Stimulated activated CD8-positive, alpha-beta memory T cell treated with anti-CD3 and anti-CD28 coated beads, Interleukin-4, amount 100 ng/mL, for 48 hours (primary cell): ENCODE measurements around the gene PDSS2.
"Not testable (repeated sequence)": the region's sequence is repeated elsewhere in the genome, so short reads cannot be mapped to it uniquely, and the experiment has no call there.

Experiments
- DNase-seq: peaks from one replicate; pipeline ENCODE4 v3.0.0-alpha.2; 2020

PDSS2 gene

DNA sequence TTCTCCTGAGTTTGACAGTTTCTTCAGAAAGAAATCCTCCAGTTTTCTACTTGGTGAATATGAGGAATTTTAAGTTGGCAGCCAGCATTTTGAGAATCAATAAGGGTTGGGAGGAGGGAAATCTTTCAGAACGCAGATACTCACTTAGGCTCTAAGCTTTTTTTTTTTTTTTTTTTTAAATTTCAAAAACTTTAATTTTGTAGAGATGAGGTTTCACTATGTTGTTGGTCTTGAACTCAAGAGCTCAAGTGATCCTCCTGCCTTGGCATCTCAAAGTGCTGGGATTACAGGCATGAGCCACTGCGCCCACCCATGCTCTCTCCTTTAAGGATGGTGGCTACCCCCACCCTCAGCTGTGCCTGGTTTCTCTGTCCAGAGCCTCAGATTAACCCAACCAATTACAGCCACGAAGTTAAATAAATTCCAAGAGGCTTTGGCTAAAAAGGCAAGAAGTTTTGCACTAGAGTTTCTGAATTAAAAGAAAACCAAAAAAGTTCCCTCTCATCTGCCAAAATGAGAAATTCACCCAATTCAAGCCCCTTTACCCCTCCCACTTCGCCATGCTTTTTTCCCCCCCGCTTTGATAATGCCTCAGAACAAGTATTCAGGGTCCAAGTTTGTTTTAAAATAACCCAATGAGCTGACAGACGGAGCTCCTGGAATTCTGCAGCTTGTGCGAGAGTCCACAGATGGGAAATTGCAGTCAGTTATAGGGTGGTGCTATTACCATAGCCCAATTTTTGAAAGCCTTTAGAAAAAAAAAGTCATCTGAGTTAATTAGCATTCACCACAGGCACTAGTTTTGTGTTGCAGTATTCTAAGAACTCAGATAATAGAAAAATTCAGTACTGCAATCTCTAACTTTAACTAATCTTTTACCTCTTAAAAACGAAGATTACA lies 249.7 kb downstream of the PDSS2 start:
- no peak for DNase-seq

DNA sequence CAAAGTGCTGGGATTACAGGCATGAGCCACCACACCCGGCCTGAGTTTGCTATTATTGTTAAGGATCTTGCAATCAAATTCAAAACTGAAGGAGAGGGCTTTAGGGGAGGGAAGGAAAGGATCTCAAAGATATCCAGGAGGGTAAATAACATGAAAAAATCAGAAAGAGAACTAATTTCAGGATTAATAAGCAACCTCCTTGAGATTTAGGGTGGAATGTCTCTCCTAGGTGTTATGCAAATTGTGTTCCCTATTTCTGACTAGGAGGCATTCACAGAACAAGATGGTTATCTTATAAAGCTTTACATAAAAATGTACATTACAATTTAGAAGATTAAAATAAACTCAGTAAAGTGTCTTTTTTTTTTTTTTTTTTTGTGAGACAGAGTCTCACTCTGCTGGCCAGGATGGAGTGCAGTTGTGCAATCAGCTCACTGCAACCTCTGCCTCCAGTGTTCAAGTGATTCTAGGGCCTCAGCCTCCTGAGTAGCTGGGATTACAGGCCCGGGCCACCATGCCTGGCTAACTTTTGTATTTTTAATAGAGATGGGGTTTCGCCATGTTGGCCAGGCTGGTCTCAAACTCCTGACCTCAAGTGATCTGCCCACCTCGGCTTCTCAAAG lies 252.0 kb downstream of the PDSS2 start:
- DNase-seq, result no peak

GRCh38 chr6:107205058-107205998 lies 254.0 kb downstream of the PDSS2 start:
- no peak for DNase-seq

GRCh38 chr6:107202876-107203468 lies 256.4 kb downstream of the PDSS2 start:
- DNase-seq, result no peak

DNA sequence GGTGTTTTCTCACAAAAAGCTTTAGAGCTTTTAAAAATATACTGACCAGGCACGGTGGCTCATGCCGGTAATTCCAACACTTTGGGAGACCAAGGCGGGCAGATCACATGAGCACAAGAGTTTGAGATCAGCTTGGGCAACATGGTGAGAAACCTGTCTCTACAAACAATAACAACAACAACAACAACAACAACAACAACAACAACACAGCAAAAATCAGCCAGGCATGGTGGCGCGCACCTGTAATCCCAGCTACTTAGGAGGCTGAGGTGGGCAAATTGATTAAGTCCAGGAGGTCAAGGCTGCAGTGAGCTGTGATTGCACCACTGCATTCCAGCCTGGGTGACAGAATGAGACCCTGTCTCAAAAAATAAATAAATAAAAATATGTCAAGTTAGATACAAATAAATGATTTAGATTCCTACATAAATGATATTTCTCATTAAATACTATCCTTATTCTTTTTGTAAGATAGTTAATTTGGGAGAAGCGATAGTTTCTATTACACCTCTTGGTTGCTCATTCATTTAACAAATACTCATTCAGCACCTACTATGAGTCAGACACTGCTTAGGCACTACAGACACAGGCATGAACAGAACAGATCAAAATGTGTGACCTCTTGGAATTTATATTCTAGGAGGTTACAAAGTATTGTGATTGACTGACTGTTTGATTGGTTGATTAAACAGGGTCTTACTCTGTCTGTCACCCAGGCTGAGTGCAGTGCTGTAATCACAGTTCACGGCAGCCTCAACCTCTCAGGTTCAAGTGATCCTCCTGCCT lies 260.5 kb downstream of the PDSS2 start:
- DNase-seq, result no peak

DNA sequence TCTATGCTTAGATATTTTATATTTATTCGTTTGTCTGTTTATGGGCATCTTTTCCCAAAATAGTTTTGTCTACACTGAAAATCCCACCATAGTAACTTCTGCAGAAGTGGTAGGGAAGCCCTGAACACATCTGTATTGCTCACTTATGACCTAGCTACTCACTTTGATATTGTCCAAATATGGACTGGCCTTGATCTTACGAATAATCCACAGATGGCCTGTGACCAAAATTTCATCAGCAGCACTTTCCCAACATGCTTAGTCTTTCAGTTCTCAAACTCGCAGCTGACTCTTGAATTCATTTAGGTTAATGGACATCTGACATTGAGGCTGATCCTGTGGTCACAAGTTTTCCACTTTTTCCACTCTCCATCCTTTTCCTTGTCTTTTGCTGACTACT lies 263.2 kb downstream of the PDSS2 start:
- no peak for DNase-seq

DNA sequence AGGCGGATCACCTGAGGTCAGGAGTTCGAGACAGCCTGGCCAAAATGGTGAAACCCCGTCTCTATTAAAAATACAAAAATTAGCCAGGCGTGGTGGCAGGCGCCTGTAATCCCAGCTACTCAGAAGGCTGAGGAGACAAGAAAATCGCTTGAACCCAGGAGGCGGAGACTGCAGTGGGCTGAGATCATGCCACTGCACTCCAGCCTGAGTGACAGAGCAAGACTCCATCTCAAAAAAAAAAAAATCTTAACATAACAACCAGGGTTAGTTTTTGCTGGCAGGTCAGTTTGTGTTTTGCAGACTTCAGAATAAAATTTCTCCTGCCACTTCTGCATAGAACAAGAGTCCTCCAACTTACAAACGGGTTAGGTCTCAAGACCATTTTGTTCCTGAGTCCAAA lies 264.6 kb downstream of the PDSS2 start:
- not testable (repeated sequence) for DNase-seq

DNA sequence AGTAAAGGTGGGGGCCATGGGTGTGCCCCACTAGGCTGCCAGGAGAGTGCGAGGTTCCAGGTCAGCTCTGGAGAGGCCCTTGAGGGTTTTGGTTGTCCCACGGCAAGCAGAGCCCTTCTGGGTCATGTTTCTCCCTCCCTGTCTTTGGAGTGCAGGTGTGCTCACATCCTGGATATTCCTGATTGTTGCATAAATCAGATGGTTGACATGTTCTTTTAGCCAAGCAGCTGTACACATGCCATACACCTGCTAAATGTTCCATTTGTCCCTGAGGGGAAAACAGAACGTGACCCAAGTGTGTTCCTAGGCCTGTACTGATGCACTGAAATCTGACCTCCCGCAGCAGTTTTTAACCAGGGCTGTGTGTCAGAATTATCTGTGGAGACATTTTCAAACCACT lies 266.5 kb downstream of the PDSS2 start:
- DNase-seq, result no peak

- no peak for DNase-seq
Observed at GRCh38 chr6:107187630-107188029, 271.7 kb downstream of the PDSS2 start.

- no peak for DNase-seq
Observed at GRCh38 chr6:107186047-107186446, 273.3 kb downstream of the PDSS2 start.

DNA sequence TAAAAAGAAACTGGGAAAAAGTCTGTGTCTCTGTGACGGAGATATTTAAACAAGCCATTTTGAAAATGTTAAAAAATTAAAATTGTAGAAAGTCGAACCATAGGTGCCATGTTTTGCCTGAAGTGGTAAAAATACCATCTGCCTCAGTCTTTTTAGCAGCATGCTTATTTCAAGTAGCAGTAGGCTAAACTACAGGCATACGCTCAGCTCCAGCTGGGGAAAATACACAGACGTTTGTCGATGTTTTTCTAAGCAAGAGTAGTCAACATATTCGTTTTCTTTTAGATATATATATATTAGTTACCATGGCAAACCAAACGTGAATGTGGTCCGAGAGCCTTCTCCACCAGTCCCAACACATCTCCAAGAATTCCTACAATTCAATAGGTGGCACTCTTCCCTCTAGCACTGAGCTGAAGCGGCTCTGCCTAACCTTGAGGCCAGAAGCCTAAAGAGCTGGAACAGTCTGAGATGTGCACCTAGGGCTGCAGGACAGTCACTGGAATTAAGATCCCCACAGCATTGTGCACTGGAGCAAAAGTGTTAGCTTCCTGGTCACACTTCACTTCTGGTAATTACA lies 273.9 kb downstream of the PDSS2 start:
- DNase-seq, result no peak

- no peak for DNase-seq
Observed at GRCh38 chr6:107184435-107184834, 274.9 kb downstream of the PDSS2 start.

DNA sequence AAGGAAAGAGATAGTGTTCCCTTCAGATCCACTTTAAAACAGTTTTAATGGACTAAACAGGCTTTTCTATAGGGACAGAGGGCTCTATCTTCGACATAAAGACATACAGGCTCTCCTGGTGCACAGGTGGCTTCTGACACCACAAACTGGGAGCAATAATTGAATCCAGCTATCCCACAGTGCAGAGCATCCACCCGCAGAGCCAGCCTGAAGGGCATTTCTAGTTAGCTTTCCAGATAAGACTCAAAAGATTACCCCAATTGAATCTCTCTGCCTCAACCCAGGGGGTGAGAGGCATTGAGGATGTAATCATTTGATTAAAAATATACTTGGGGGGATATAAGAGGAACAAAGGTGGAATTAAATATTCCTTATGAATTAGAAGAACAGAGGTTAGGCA lies 279.3 kb downstream of the PDSS2 start:
- no peak for DNase-seq

DNA sequence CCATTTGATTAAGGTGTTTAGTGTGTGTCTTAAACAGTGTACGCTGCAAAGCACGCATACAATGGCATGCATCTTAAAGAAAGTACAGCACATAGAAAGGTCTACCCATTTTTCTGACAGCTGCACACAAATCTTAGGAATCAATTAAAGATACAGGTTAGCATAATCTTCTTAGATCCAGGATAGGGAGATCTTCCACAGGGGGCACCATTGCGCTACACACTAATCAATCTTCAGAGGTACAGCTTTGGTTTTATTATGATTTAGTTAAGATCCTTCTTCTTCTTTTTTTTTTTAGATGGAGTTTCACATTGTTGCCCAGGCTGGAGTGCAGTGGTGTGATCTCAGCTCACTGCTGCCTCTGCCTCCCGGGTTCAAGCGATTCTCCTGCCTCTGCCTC lies 280.4 kb downstream of the PDSS2 start:
- peak; percentile 29 for DNase-seq

- no peak for DNase-seq
Observed at GRCh38 chr6:107173779-107174178, 285.6 kb downstream of the PDSS2 start.

DNA sequence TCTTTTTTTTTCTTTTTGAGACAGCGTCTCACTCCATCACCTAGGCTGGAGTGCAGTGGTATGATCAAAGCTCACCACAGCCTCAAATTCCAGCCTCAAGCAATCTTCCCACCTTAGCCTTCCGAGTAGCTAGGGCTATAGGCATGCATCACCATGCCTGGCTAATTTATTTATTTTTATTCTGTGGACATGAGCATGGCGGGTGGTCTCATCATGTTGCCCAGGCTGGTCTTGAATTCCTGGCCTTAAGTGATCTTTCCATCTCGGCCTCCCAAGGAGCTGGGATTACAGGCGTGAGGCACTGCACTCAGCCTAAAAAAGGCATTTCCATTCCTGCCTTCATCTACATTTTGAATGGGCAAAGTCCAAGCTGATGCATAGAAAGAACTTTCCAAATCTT lies 287.9 kb downstream of the PDSS2 start:
- no peak for DNase-seq

DNA sequence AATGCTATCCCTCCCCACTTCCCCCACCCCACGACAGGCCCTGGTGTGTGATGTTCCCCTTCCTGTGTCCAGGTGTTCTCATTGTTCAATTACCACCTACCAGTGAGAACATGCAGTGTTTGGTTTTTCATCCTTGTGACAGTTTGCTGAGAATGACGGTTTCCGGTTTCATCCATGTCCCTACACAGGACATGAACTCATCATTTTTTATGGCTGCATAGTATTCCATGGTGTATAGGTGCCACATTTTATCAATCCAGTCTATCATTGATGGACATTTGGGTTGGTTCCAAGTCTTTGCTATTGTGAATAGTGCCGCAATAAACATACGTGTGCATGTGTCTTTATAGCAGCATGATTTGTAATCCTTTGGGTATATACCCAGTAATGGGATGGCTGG lies 295.1 kb downstream of the PDSS2 start:
- not testable (repeated sequence) for DNase-seq

GRCh38 chr6:107161521-107161920 lies 297.8 kb downstream of the PDSS2 start:
- DNase-seq, result no peak

DNA sequence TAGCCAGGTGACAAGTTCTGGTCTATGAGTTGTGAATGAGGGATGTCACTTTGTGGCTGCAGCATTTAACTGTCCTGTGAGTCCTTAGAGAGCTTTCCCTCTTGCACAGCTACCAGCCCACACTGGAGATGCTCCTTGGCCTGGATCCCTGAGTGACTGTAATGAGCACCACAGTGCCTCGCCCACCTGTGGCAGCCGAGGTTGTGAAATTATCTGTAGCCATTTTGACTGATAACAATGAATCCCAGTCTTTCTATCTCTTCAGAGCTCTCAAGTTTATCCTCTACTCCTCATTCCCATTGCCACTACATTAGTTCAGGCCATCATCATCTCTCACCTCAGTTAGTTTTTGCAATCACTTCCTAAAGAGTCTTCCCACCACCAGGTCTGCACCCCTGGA lies 302.7 kb downstream of the PDSS2 start:
- DNase-seq, result no peak

DNA sequence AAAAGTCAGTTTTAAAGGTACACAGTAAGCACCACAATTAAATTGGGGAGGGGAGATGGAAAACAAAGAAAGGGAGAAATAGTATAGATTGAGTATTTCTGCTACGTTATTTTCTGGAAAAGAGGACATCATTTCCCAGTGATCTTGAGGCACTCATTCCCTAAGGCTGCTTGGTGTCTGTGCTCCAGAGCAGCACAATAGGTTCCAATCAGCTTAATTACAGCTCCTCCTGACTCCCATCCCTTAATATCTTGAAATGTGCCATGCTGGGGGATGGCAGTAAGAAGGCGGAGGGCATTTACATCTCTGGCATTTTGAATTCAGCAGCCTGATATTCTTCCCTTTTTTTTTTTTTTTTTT lies 304.6 kb downstream of the PDSS2 start:
- no peak for DNase-seq

DNA sequence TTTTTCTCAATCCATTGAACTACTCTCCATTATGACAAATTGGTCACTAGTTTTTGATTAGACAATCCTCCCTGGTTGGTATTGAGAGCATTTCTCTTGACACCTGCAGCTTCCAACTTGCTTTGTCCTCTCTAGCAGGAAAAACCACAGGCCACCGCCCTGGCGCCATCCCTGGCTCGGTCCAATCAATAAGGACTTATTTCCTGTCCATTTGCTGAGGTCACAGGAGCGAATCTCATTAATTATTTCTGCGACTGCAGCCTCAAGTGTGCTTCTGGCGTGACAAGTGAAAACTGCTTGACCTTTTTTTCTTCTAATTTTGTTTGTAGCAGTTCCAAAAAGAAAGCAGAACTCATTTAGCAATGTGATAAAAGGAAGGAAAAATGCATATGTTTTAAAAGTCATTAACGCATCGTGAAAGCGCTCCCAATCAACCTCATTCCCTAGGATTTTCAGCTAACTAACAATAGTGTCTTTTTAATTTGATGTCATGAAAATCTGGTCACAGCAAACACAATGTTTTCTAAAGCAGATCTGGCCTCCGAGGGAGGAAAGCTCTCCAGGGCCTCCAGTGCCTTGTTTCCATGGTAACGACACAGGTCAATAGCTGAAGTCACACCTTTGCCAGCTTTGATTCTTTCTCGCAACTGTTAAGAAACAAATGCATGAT lies 305.1 kb downstream of the PDSS2 start:
- no peak for DNase-seq
